NT2/D1 (cell line): Measurements from ENCODE around the gene LCNL1.

Experiments used
- DNase-seq: peaks from one replicate; pipeline ENCODE4 v3.0.0-alpha.2; 2011; ENCODE audit warnings: low read depth, low spot score
- H3K27me3 ChIP-seq: 2 replicates; pipeline ENCODE4 v1.6.0; 2011; ENCODE audit warnings: mild to moderate bottlenecking; ENCODE audit not compliant: insufficient read length, insufficient read depth
- H3K36me3 ChIP-seq: 2 replicates; pipeline ENCODE4 v1.6.1; 2011; ENCODE audit warnings: mild to moderate bottlenecking, low read length, mixed read lengths; ENCODE audit not compliant: insufficient read depth, insufficient read length
- H3K4me1 ChIP-seq: 2 replicates; pipeline ENCODE4 v1.5.1; 2011; ENCODE audit not compliant: insufficient read depth, insufficient read length
- H3K4me3 ChIP-seq: 2 replicates; pipeline ENCODE4 v1.5.1; 2011; ENCODE audit warnings: low read depth; ENCODE audit not compliant: insufficient read length
- H3K9ac ChIP-seq: 2 replicates; pipeline ENCODE4 v1.6.0; 2011; ENCODE audit warnings: low read depth; ENCODE audit not compliant: insufficient read length
- H3K9me3 ChIP-seq: 2 replicates; pipeline ENCODE4 v1.5.1; 2011; ENCODE audit warnings: mild to moderate bottlenecking, low read length; ENCODE audit not compliant: insufficient read depth
- SUZ12 ChIP-seq: IDR thresholded peaks from 2 replicates; pipeline ENCODE4 v1.6.1; 2011; ENCODE audit not compliant: insufficient read length, insufficient read depth; ENCODE audit errors: extremely low read depth
- YY1 ChIP-seq: IDR thresholded peaks from 2 replicates; pipeline ENCODE4 v1.6.1; 2011; ENCODE audit not compliant: insufficient read length, insufficient read depth
- ZNF274 ChIP-seq: IDR thresholded peaks from 2 replicates; pipeline ENCODE4 v1.6.1; 2011; ENCODE audit warnings: mild to moderate bottlenecking, low read depth, low read length

Gene LCNL1

DNA sequence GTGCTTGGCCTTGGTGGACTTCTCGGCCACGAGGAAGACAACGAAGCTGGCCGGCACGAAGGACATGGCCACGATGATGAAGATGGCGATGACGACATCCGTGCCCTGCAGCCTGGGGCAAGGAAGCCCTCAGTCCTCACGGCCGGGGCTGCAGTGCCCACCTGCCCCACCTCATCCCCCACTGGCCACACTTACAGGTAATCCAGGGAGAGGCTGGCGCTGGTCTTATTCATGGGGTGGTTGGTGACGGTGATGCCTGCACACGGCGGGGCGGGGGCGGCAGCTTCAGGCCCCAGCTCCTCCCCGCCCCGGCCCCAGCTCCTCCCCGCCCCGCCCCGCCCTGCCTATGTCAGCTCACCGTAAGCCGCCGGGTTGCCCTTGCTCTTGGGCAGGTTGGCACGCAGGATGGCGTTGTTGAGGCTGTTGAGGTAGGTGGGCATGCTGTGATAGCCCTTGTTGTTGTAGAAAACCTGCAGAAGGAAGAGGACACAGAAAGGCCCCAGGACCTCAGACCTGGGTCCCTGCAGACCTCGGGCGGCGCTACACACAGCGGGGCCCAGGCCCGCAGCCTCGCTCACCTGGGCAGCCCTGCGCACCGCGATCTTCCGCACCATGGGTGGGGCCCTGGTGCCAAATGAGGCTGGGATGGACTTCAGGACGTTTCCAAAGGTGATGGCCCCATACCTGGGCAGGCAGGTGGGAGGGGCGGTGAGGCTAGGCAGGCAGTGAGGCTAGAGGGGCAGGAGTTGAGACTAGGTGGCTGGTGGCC is 29.3 kb downstream of the LCNL1 start:
- H3K9ac ChIP-seq: no peak overlapping the region
- H3K27me3 ChIP-seq: no peaks in the 10 kb centered on the region
- H3K4me3 ChIP-seq: no peak overlapping the region
- no peaks in the 10 kb centered on the region for H3K4me1 ChIP-seq
- H3K36me3 ChIP-seq: peaks cover 10% of the 10 kb centered on the region
- H3K9me3 ChIP-seq: no peaks in the 10 kb centered on the region; the same call in 1 of the 2 replicates
- TF ChIP-seq ZNF274 (no peak), SUZ12 (no peak), YY1 (no peak)
- no peak for DNase-seq

GRCh38 chr9:137012694-137013570 is 30.1 kb downstream of the LCNL1 start:
- H3K4me3 ChIP-seq: no peak overlapping the region
- H3K9ac ChIP-seq: no peak overlapping the region
- H3K36me3 ChIP-seq: peaks cover 10% of the 10 kb centered on the region
- TF ChIP-seq ZNF274: no peak
- no peak for TF ChIP-seq YY1
- TF ChIP-seq SUZ12: no peak
- no peaks in the 10 kb centered on the region for H3K4me1 ChIP-seq
- H3K9me3 ChIP-seq: no peaks in the 10 kb centered on the region; the same call in 1 of the 2 replicates
- no peaks in the 10 kb centered on the region for H3K27me3 ChIP-seq
- DNase-seq: no peak

DNA sequence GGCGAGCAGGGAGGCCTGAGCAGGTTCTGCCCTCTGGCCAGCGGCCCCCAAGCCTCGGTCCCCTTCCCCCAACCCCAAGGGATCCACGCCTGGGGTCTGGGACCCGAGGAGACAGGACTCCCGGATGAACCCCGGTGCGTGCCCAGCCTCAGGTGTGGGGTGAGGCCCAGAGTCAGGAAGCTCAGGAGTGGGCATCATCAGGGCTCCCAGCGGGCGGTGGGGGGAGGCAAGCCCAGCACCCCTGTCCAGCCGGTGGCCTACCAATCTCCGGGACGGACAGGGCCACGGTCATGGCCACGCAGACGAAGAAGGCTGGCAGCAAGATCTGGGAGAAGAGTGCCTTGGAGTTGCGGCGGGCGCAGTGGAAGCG is 30.8 kb downstream of the LCNL1 start:
- Histone ChIP-seq H3K27me3 (no peaks in the 10 kb centered on the region), H3K9ac (no peak overlapping the region), H3K4me3 (no peak overlapping the region), H3K36me3 (peaks cover 10% of the 10 kb centered on the region), H3K9me3 (no peaks in the 10 kb centered on the region; the same call in 1 of the 2 replicates), H3K4me1 (no peaks in the 10 kb centered on the region)
- DNase-seq: no peak
- TF ChIP-seq SUZ12 (no peak), YY1 (no peak), ZNF274 (no peak)

- Histone ChIP-seq H3K36me3 (peaks cover 10% of the 10 kb centered on the region), H3K4me3 (no peak overlapping the region), H3K27me3 (no peaks in the 10 kb centered on the region), H3K9me3 (no peaks in the 10 kb centered on the region; the same call in 1 of the 2 replicates), H3K9ac (no peak overlapping the region), H3K4me1 (peaks cover 2% of the 10 kb centered on the region)
- TF ChIP-seq YY1 (no peak), SUZ12 (no peak), ZNF274 (no peak)
- DNase-seq: no peak
Measured at GRCh38 chr9:137014166-137014565, 31.4 kb downstream of the LCNL1 start.

DNA sequence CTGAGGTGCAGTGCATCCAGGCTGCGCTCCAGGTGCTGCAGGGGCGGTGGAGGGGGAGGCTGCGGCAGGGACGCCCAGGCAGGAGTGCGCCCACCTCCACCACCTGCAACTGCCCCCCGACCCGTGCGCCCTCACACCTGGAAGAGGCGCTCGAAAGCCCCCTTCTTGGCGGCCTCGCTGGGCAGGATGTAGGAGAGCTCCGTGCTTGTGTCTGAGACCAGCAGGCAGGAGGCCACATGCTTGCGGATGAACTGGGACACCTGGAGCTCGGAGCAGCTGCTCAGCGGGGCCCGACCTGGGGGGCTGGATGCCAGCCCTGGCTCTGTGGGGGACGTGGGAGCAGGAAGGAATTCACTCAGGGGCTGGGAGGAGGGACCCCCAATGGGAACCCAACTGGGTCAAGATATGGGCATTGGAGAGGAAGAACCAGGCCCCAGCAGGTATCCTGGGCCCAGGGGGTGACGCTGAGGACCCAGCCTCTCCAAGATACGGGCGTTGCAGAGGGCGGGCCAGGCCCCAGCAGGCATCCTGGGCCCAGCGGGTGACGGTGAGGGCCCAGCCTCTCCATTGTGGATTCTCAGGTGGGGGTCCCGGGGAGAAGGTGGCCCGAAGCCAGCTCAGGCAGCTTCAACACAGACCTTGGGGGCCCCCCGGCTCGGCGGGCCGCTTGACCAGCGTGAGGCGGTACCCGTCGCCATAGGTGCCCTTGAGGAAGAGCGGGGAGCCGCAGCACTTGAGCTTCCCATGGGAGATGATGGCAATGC is 32.2 kb downstream of the LCNL1 start:
- no peaks in the 10 kb centered on the region for H3K27me3 ChIP-seq
- H3K36me3 ChIP-seq: peaks cover 10% of the 10 kb centered on the region
- peaks cover 2% of the 10 kb centered on the region for H3K4me1 ChIP-seq
- H3K9ac ChIP-seq: no peak overlapping the region
- no peaks in the 10 kb centered on the region; the same call in 1 of the 2 replicates for H3K9me3 ChIP-seq
- DNase-seq: no peak
- TF ChIP-seq ZNF274: no peak
- TF ChIP-seq YY1: no peak
- TF ChIP-seq SUZ12: no peak
- H3K4me3 ChIP-seq: no peak overlapping the region

- Histone ChIP-seq H3K9ac (no peak overlapping the region), H3K36me3 (peaks cover 10% of the 10 kb centered on the region), H3K4me1 (peaks cover 2% of the 10 kb centered on the region), H3K9me3 (no peaks in the 10 kb centered on the region; the same call in 1 of the 2 replicates), H3K4me3 (no peak overlapping the region), H3K27me3 (no peaks in the 10 kb centered on the region)
- no peak for DNase-seq
- TF ChIP-seq ZNF274: no peak
- TF ChIP-seq YY1: no peak
- no peak for TF ChIP-seq SUZ12
Measured at GRCh38 chr9:137015540-137015930, 32.7 kb downstream of the LCNL1 start.

- no peak for DNase-seq
- H3K27me3 ChIP-seq: no peaks in the 10 kb centered on the region
- H3K36me3 ChIP-seq: peaks cover 10% of the 10 kb centered on the region
- TF ChIP-seq YY1 (no peak), ZNF274 (no peak), SUZ12 (no peak)
- H3K4me1 ChIP-seq: peaks cover 2% of the 10 kb centered on the region
- no peak overlapping the region for H3K4me3 ChIP-seq
- no peaks in the 10 kb centered on the region; the same call in 1 of the 2 replicates for H3K9me3 ChIP-seq
- H3K9ac ChIP-seq: no peak overlapping the region
Measured at GRCh38 chr9:137015976-137016375, 33.2 kb downstream of the LCNL1 start.
